HepG2 (cell line): ENCODE measurements around the gene TMEM9. TPM values are rescaled to one million over a fixed set of nuclear protein-coding genes. Genes with fewer than 3 reads are reported as not detected.

Experiments
- BCL6 ChIP-seq: IDR thresholded peaks from 2 replicates; pipeline ENCODE4 v1.6.1; 2016; ENCODE audit warnings: missing genetic modification reagents, missing compliant biosample characterization
- KLF11 ChIP-seq: IDR thresholded peaks from 2 replicates; pipeline ENCODE4 v1.6.1; 2016; ENCODE audit warnings: missing compliant biosample characterization
- NCOA5 ChIP-seq: sonication (generic); formaldehyde crosslinking; IDR thresholded peaks from 2 replicates; pipeline ENCODE4 v1.4.0; 2020; ENCODE audit warnings: missing genetic modification reagents
- NR3C1 ChIP-seq: sonication (generic); formaldehyde crosslinking; IDR thresholded peaks from 2 replicates; pipeline ENCODE4 v1.4.0; 2020; ENCODE audit warnings: missing genetic modification reagents
- PRPF4 ChIP-seq: fragments of 200-400 bp; formaldehyde crosslinking; IDR thresholded peaks from 2 replicates; pipeline ENCODE4 v1.6.1; 2016; ENCODE audit warnings: low read length, low read depth; ENCODE audit not compliant: poor library complexity, severe bottlenecking
- RNF219 ChIP-seq: sonication (generic); formaldehyde crosslinking; IDR thresholded peaks from 2 replicates; pipeline ENCODE4 v1.5.0; 2020; ENCODE audit warnings: mild to moderate bottlenecking, missing genetic modification reagents
- YEATS4 ChIP-seq: sonication (generic); formaldehyde crosslinking; IDR thresholded peaks from 2 replicates; pipeline ENCODE4 v1.4.0; 2020; ENCODE audit warnings: missing genetic modification reagents, borderline replicate concordance
- YY1 ChIP-seq: IDR thresholded peaks from 2 replicates; pipeline ENCODE4 v1.6.1; 2011; ENCODE audit warnings: low read length, low read depth, moderate library complexity, mild to moderate bottlenecking; ENCODE audit not compliant: insufficient read depth, insufficient replicate concordance
- ZBTB3 ChIP-seq: sonication (generic); formaldehyde crosslinking; IDR thresholded peaks from 2 replicates; pipeline ENCODE4 v1.4.0; 2020; ENCODE audit warnings: low read depth, mild to moderate bottlenecking, moderate library complexity, missing genetic modification reagents, borderline replicate concordance
- ZNF207 ChIP-seq: fragments of 450-650 bp; IDR thresholded peaks from 2 replicates; pipeline ENCODE4 v1.6.1; 2016; ENCODE audit warnings: antibody characterized with exemption, borderline replicate concordance
- ZNF33B ChIP-seq: sonication (generic); formaldehyde crosslinking; IDR thresholded peaks from 2 replicates; pipeline ENCODE4 v1.5.1; 2020; ENCODE audit warnings: mild to moderate bottlenecking, missing genetic modification reagents
- ZNF407 ChIP-seq: sonication (generic); formaldehyde crosslinking; IDR thresholded peaks from one replicate; pipeline ENCODE4 v1.5.1; 2020; ENCODE audit warnings: mild to moderate bottlenecking, missing genetic modification reagents; ENCODE audit errors: not compliant biosample characterization
- ZNF546 ChIP-seq: sonication (generic); formaldehyde crosslinking; conservative IDR thresholded peaks from 2 replicates; pipeline ENCODE4 v1.8.1; 2023; ENCODE audit warnings: mild to moderate bottlenecking, missing genetic modification reagents
- ZSCAN12 ChIP-seq: sonication (generic); formaldehyde crosslinking; IDR thresholded peaks from 2 replicates; pipeline ENCODE4 v1.9.0; 2021; ENCODE audit warnings: mild to moderate bottlenecking, missing genetic modification reagents
- polyA plus RNA-seq, 8 experiments: library from polyadenylated mRNA; depleted of rRNA in 3 of 8; stranded (reverse) in 7 of 8; unstranded in 1 of 8; fragments of >200 nt; fragmentation: Illumina TruSeq in 4 of 8; extraction: Trizol in 4 of 8; gene quantifications; 2 replicates each; pipeline versions ENCODE4 v1.2.1 to v1.2.3, GENCODE V29; 2011 to 2016; ENCODE audit warnings: low read depth in 4 of 8, missing spikeins in 1 of 8, mixed read lengths in 1 of 8; ENCODE audit not compliant: insufficient read depth in 1 of 8
- total RNA-seq, 5 experiments: library from RNA; depleted of rRNA; stranded (reverse); fragments of >200 nt; fragmentation: Illumina TruSeq; extraction: Trizol; gene quantifications; 2 replicates each; pipeline ENCODE4 v1.2.3, GENCODE V29; 2016; ENCODE audit warnings: low read depth in 1 of 5
- TF ChIP-seq, protein P1 (sequence below): sonication (generic); formaldehyde crosslinking; IDR thresholded peaks from 2 replicates; pipeline ENCODE4 v1.5.0; 2020; ENCODE audit warnings: missing genetic modification reagents, mild to moderate bottlenecking, borderline replicate concordance
- TF ChIP-seq, protein P2 (sequence below): sonication (generic); formaldehyde crosslinking; conservative IDR thresholded peaks from 2 replicates; pipeline ENCODE4 v1.5.0; 2020; ENCODE audit warnings: missing genetic modification reagents

Gene TMEM9
- total and polyA plus RNA-seq, 2 of the 13 experiments (the other 11 are each of a cell fraction or from before 2014, with no cell fraction given): 60.9 to 102 TPM

DNA sequence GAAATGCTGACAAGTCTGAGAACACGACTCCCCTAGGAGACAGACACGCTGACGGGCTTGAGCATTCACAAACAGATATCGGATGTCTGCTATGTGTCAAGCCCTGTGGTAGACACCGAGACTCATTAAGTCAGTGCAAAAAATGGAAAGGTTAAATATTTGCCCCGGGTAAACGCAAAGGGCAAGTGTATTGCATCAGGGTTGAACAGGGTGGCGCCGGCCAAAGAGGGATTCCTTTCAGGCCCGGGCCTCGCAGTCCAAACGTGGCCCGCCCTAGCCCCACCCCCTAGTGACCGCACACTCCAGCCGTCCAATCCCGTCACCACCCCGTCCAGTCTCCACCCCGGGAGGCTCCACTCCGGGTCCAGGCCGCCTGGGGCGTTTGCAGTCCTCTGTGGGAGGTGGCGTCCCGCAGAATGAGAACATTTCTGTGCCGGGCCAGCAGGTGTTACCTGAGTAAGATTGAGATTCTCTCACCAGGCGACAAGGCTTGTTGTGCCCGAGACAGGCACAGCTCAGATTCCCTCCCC lies 16.3 kb upstream of the TMEM9 start (continued):
- TF ChIP-seq ZNF33B (CRISPR knock-in tag) (no peak), PRPF4 (no peak), YY1 (peak; percentile 53), ZNF546 (CRISPR knock-in tag) (no peak), YEATS4 (CRISPR knock-in tag) (peak; percentile 69), RNF219 (CRISPR knock-in tag) (no peak), NR3C1 (no peak), NCOA5 (CRISPR knock-in tag) (no peak), ZNF407 (CRISPR knock-in tag) (no peak), KLF11 (CRISPR knock-in tag) (peak; percentile 31; the same call in 1 of the 2 replicates), ZNF207 (no peak), ZSCAN12 (CRISPR knock-in tag) (no peak), BCL6 (peak; percentile 91), ZBTB3 (CRISPR knock-in tag) (no peak)
- TF ChIP-seq, protein P1, sequence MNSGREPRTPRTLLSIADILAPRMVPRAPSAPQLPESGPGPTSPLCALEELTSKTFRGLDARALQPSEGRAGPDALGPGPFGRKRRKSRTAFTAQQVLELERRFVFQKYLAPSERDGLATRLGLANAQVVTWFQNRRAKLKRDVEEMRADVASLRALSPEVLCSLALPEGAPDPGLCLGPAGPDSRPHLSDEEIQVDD (CRISPR knock-in tag): no peak
- TF ChIP-seq, protein P2, sequence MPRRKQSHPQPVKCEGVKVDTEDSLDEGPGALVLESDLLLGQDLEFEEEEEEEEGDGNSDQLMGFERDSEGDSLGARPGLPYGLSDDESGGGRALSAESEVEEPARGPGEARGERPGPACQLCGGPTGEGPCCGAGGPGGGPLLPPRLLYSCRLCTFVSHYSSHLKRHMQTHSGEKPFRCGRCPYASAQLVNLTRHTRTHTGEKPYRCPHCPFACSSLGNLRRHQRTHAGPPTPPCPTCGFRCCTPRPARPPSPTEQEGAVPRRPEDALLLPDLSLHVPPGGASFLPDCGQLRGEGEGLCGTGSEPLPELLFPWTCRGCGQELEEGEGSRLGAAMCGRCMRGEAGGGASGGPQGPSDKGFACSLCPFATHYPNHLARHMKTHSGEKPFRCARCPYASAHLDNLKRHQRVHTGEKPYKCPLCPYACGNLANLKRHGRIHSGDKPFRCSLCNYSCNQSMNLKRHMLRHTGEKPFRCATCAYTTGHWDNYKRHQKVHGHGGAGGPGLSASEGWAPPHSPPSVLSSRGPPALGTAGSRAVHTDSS (CRISPR knock-in tag): no peak
